Fibroblast of lung (primary cell): ENCODE measurements around the gene IGF2.

Experiments
- EZH2 ChIP-seq: IDR thresholded peaks from 2 replicates; pipeline ENCODE4 v1.5.1; 2012; ENCODE audit warnings: low read length, control low read depth, mild to moderate bottlenecking; ENCODE audit errors: missing control alignments
- TF ChIP-seq, protein P1 (sequence below), 2 donors: IDR thresholded peaks in 1 of 2; conservative IDR thresholded peaks in 1 of 2; 1 replicate in 1 of 2; 2 replicates in 1 of 2; pipeline ENCODE4 v1.5.1; 2011 to 2012; ENCODE audit warnings: low read length in 2 of 2, control low read depth in 1 of 2, inconsistent platforms in 1 of 2, low read depth in 1 of 2, mild to moderate bottlenecking in 1 of 2

DNA sequence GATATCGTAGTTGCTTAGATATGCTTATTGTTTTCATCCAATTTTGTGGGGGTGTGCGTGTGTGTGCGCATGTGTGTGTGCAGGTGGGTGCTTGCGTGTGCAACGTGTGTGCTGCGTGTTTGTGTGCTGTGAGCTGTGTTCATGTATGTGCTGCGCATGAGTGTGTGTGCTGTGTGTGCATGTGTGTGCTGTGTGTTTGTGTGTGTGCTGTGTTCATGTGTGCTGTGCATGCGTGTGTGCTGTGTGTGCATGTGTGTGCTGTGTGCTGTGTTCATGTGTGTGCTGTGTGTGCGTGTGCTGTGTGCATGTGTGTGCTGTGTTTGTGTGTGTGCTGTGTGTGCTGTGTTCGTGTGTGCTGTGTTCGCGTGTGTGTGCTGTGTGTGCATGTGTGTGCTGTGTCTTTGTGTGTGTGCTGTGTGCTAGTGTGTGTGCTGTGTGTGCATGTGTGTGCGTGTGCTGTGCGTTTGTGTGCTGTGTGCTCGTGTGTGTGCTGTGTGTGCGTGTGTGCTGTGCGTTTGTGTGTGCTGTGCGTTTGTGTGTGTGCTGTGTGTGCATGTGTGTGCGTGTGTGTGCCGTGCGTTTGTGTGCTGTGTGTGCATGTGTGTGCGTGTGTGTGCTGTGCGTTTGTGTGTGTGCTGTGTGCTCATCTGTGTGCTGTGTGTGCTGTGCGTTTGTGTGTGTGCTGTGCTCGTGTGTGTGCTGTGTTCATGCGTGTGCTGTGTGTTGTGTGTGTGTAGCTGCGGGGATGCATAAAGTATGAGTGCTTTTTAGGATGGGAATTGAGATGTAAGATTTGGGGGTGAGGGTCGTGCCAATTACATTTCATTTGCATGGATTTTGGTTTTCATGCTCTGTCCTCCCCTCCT lies 7.6 kb downstream of the IGF2 start:
- TF ChIP-seq, protein P1, sequence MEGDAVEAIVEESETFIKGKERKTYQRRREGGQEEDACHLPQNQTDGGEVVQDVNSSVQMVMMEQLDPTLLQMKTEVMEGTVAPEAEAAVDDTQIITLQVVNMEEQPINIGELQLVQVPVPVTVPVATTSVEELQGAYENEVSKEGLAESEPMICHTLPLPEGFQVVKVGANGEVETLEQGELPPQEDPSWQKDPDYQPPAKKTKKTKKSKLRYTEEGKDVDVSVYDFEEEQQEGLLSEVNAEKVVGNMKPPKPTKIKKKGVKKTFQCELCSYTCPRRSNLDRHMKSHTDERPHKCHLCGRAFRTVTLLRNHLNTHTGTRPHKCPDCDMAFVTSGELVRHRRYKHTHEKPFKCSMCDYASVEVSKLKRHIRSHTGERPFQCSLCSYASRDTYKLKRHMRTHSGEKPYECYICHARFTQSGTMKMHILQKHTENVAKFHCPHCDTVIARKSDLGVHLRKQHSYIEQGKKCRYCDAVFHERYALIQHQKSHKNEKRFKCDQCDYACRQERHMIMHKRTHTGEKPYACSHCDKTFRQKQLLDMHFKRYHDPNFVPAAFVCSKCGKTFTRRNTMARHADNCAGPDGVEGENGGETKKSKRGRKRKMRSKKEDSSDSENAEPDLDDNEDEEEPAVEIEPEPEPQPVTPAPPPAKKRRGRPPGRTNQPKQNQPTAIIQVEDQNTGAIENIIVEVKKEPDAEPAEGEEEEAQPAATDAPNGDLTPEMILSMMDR (conservative IDR thresholded peaks at IDR 0.05 in 1 of 2, IDR thresholded peaks at IDR 0.05 in 1 of 2; ENCODE audit: low read depth in 1 of 2, low read length in 2 of 2): no peak
- TF ChIP-seq EZH2: no peak
